GM12878 (cell line): ENCODE measurements around the gene RNF7. TPM values are rescaled to one million over a fixed set of nuclear protein-coding genes. Genes with fewer than 3 reads are reported as not detected.

Experiments used
- ATAC-seq: fragments of 200-7000 bp; cut with Tn5 transposase; 3 replicates; pipeline ENCODE4 v1.9.1; 2020; ENCODE audit warnings: mild to moderate bottlenecking, moderate library complexity
- BruUV-seq: library from RNA; stranded (reverse); fragments of 400-500 nt; replicated peaks from 2 replicates; lab custom pipeline; 2021; lab: Mats Ljungman, UMichigan
- CTCF ChIA-PET: fragments of 300-600 bp; sonication (Branson Sonifier 250); formaldehyde crosslinking; extraction: SDS; loops from one replicate; lab custom pipeline; 2021; ENCODE audit warnings: inconsistent platforms; lab: Yijun Ruan, JAX
- POLR2A ChIA-PET: fragments of 350-600 bp; formaldehyde crosslinking; extraction: SDS; loops from one replicate; lab custom pipeline; 2021; ENCODE audit warnings: inconsistent platforms; lab: Charles Lee
- RAD21 ChIA-PET: fragments of 300-600 bp; sonication (Branson Sonifier 250); formaldehyde crosslinking; loops from one replicate; lab custom pipeline; 2023; ENCODE audit warnings: antibody characterized with exemption; ENCODE audit not compliant: unreplicated experiment; lab: Charles Lee
- SMC1A ChIA-PET: fragments of 300-600 bp; sonication (Branson Sonifier 250); formaldehyde crosslinking; loops from one replicate; lab custom pipeline; 2023; ENCODE audit not compliant: unreplicated experiment, uncharacterized antibody; lab: Charles Lee
- DNase-seq: peaks from one replicate; pipeline ENCODE4 v3.0.0-alpha.2; 2011; ENCODE audit warnings: low read depth, low spot score
- FAIRE-seq: peaks from 3 replicates; lab custom pipeline; 2011; peaks lifted over from hg19 to GRCh38; lab: Jason Lieb, UNC
- H2AFZ ChIP-seq: 2 replicates; pipeline ENCODE4 v1.6.0; 2011; ENCODE audit warnings: low read depth, low read length, control low read depth; ENCODE audit not compliant: control insufficient read depth
- H3K27ac ChIP-seq: 2 replicates; pipeline ENCODE4 v1.5.1; 2011; ENCODE audit warnings: control low read depth; ENCODE audit not compliant: control insufficient read depth, insufficient read depth
- H3K27me3 ChIP-seq, 2 experiments: replicated peaks in 1 of 2; 2 replicates each; pipeline versions ENCODE4 v1.6.0 to v1.6.1; 2011; ENCODE audit warnings: low read length in 1 of 2; ENCODE audit not compliant: control insufficient read depth in 2 of 2, insufficient read depth in 2 of 2
- H3K36me3 ChIP-seq, 2 experiments: 2 replicates each; pipeline ENCODE4 v1.5.1; 2011; ENCODE audit warnings: low read length in 1 of 2; ENCODE audit not compliant: control insufficient read depth in 2 of 2, insufficient read depth in 2 of 2
- H3K4me1 ChIP-seq: 2 replicates; pipeline ENCODE4 v1.6.1; 2011; ENCODE audit warnings: mild to moderate bottlenecking, low read length, moderate library complexity, mixed read lengths; ENCODE audit not compliant: control insufficient read depth, insufficient read depth
- H3K4me2 ChIP-seq: 2 replicates; pipeline ENCODE4 v1.6.0; 2011; ENCODE audit warnings: control low read depth; ENCODE audit not compliant: control insufficient read depth, insufficient read depth
- H3K4me3 ChIP-seq: fragments of 200-600 bp; sonication (generic); 2 replicates; pipeline ENCODE4 v1.5.1; 2016
- H3K79me2 ChIP-seq: 2 replicates; pipeline ENCODE4 v1.6.0; 2011; ENCODE audit warnings: low read length; ENCODE audit not compliant: control insufficient read depth, insufficient read depth
- H3K9ac ChIP-seq: 2 replicates; pipeline ENCODE4 v1.8.0; 2011; ENCODE audit warnings: low read length, control low read depth, mixed read lengths; ENCODE audit not compliant: control insufficient read depth, insufficient read depth
- H3K9me3 ChIP-seq: replicated peaks from 3 replicates; pipeline ENCODE4 v1.5.1; 2011; ENCODE audit warnings: mild to moderate bottlenecking, low read length; ENCODE audit not compliant: control insufficient read depth, insufficient read depth
- H4K20me1 ChIP-seq: 2 replicates; pipeline ENCODE4 v1.6.0; 2011; ENCODE audit not compliant: control insufficient read depth, insufficient read depth
- CBX3 ChIP-seq: fragments of 200-600 bp; sonication (generic); IDR thresholded peaks from 2 replicates; pipeline ENCODE4 v1.6.1; 2016; ENCODE audit warnings: low read depth, borderline replicate concordance
- CUX1 ChIP-seq: IDR thresholded peaks from 2 replicates; pipeline ENCODE4 v1.6.1; 2012; ENCODE audit warnings: improper control_type of control experiment, low read depth, low read length; ENCODE audit not compliant: insufficient replicate concordance
- DPF2 ChIP-seq: fragments of 450-650 bp; IDR thresholded peaks from 2 replicates; pipeline ENCODE4 v1.6.1; 2017; ENCODE audit warnings: mild to moderate bottlenecking
- EGR1 ChIP-seq, 2 experiments: IDR thresholded peaks; 1 replicate in 1 of 2; 2 replicates in 1 of 2; pipeline ENCODE4 v1.6.1; 2011 to 2012; ENCODE audit warnings: low read depth in 2 of 2, low read length in 2 of 2, borderline replicate concordance in 1 of 2, mild to moderate bottlenecking in 1 of 2, moderate library complexity in 1 of 2
- MTA3 ChIP-seq: IDR thresholded peaks from 2 replicates; pipeline ENCODE4 v1.6.1; 2012; ENCODE audit warnings: low read length, inconsistent platforms, borderline replicate concordance
- TBL1XR1 ChIP-seq: IDR thresholded peaks from 2 replicates; pipeline ENCODE4 v1.6.1; 2012; ENCODE audit warnings: low read depth, low read length, improper control_type of control experiment
- ZBTB40 ChIP-seq: fragments of 450-650 bp; IDR thresholded peaks from 2 replicates; pipeline ENCODE4 v1.6.1; 2016; ENCODE audit warnings: mild to moderate bottlenecking, moderate library complexity, borderline replicate concordance
- ZNF687 ChIP-seq: fragments of 450-650 bp; IDR thresholded peaks from 2 replicates; pipeline ENCODE4 v1.6.1; 2017; ENCODE audit warnings: mild to moderate bottlenecking, moderate library complexity
- WGBS: methylation state at CpG from one replicate; pipeline ENCODE4 v1.1.6; 2016; ENCODE audit warnings: low lambda C conversion rate; ENCODE audit not compliant: insufficient replicate concordance, insufficient coverage; ENCODE audit errors: missing lambda C conversion rate; 5-methylcytosine and 5-hydroxymethylcytosine counted together
- in situ Hi-C: fragments of 300-500 bp; cut with MboI; formaldehyde crosslinking; loops from 9 replicates; pipeline ENCODE4 v1.14.3; 2018; ENCODE audit warnings: mixed read lengths
- intact Hi-C: fragments of 100-400 bp; cut with micrococcal nuclease; formaldehyde crosslinking; loops from one replicate; pipeline ENCODE4 v1.14.2; 2022; ENCODE audit not compliant: unreplicated experiment
- polyA plus RNA-seq, 11 experiments: library from polyadenylated mRNA; depleted of rRNA in 4 of 11; unstranded in 6 of 11; stranded (reverse) in 5 of 11; fragments of >200 nt; fragmentation: Nextera tagmentation in 4 of 11; fragmentation: Illumina TruSeq in 1 of 11; extraction: Ambion mirVana in 4 of 11; extraction: Trizol in 1 of 11; gene quantifications; 1 replicate in 1 of 11; 2 replicates in 10 of 11; pipeline versions ENCODE4 v1.2.1 to v1.2.3, GENCODE V29; 2011 to 2016; ENCODE audit warnings: inconsistent platforms in 2 of 11, missing spikeins in 2 of 11, low read depth in 1 of 11
- total RNA-seq, 4 experiments: library from RNA; depleted of rRNA in 3 of 4; stranded (reverse); fragments of >200 nt in 3 of 4; fragmentation: Illumina TruSeq in 1 of 4; extraction: Trizol in 1 of 4; gene quantifications; 2 replicates each; pipeline versions ENCODE4 v1.2.1 to v1.2.3, GENCODE V29; 2013 to 2021

The RNF7 gene
- total and polyA plus RNA-seq, 10 of the 15 experiments (the other 5 are each of a cell fraction or from before 2014, with no cell fraction given) = 36.0 to 146 (median 76.4) TPM

GRCh38 chr3:141773676-141774075 lies 35.6 kb downstream of the RNF7 start:
- ATAC-seq = no peak
- ChIA-PET POLR2A (no interaction called here), CTCF (interaction anchor here (0.6 kb wide), 1 partner anchor 353 kb away, joined by 3 read pairs; no protein-coding TSS in a partner anchor), RAD21 (no interaction called here), SMC1A (interaction anchor here (1.0 kb wide), 1 partner anchor 11 kb away, joined by 3 read pairs; the partner anchor contains the start of gene GRK7)
- Histone ChIP-seq H3K4me1 (no peaks in the 10 kb centered on the region), H3K27ac (no peak overlapping the region), H3K79me2 (no peaks in the 10 kb centered on the region), H2AFZ (no peak overlapping the region), H3K36me3 (no peaks in the 10 kb centered on the region), H3K9me3 (no peaks in the 10 kb centered on the region), H3K9ac (no peak overlapping the region), H3K27me3 (no peaks in the 10 kb centered on the region), H3K4me2 (no peak overlapping the region), H4K20me1 (no peaks in the 10 kb centered on the region), H3K4me3 (no peak overlapping the region)
- FAIRE-seq = no peak
- 79% methylated on average over 6 of the region's 6 CpGs for WGBS
- intact Hi-C loops = no loop called here
- in situ Hi-C loops = no loop called here
- DNase-seq = no peak
- no TSS peak for BruUV-seq
- TF ChIP-seq EGR1 (IDR thresholded peaks at IDR 0.05; ENCODE audit: borderline replicate concordance in 1 of 2, low read depth in 2 of 2, low read length in 2 of 2) = no peak
- TF ChIP-seq CBX3 = no peak
- no peak for TF ChIP-seq DPF2
- TF ChIP-seq TBL1XR1 = no peak
- no peak for TF ChIP-seq ZBTB40
- TF ChIP-seq CUX1 = no peak
- no peak for TF ChIP-seq ZNF687
- TF ChIP-seq MTA3 = no peak
